Esophagus muscularis mucosa (tissue), 4 donors: Measurements from ENCODE around the gene PRKCE.

ENCODE experiments used
- EP300 ChIP-seq: sonication (generic); formaldehyde crosslinking; IDR thresholded peaks from one replicate; pipeline ENCODE4 v1.6.1; 2017; ENCODE audit warnings: antibody characterized with exemption
- POLR2A ChIP-seq: fragments of 450-650 bp; IDR thresholded peaks from one replicate; pipeline ENCODE4 v1.6.1; 2017; ENCODE audit warnings: antibody characterized with exemption, moderate library complexity, mild to moderate bottlenecking, low read depth
- POLR2AphosphoS5 ChIP-seq, 2 donors: sonication (generic); formaldehyde crosslinking; IDR thresholded peaks; one replicate each; pipeline ENCODE4 v1.6.1; 2017; ENCODE audit warnings: antibody characterized with exemption in 2 of 2
- TF ChIP-seq, protein P1 (sequence below), 3 experiments: fragments of 200-600 bp in 2 of 3; fragments of 450-650 bp in 1 of 3; sonication (generic) in 2 of 3; IDR thresholded peaks; one replicate each; pipeline ENCODE4 v1.5.1; 2017 to 2019; ENCODE audit warnings: antibody characterized with exemption in 3 of 3, mild to moderate bottlenecking in 2 of 3, moderate library complexity in 1 of 3

DNA sequence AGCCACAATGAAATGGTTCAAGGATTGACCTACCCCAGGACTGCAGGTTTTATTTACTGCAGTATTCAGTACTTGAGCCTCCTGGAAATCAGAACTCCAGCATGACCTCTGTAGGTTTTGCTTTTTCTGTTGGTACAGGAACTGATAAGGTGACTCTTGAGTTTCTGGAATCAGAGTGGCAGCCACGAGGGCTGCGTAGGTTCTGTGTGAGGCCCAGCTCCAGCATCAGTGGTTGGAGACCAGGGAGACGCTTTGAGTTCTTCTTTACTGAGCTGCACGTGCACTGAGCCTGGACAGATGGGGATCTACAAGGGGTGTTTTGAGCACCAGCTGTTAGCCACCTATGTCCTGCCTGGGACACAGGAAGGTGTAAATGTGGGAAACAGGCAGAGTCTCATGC, 423.0 kb downstream of the PRKCE start:
- TF ChIP-seq EP300 (no peak), POLR2A (no peak), POLR2AphosphoS5 (IDR thresholded peaks at IDR 0.05) (no peak)
- TF ChIP-seq, protein P1, sequence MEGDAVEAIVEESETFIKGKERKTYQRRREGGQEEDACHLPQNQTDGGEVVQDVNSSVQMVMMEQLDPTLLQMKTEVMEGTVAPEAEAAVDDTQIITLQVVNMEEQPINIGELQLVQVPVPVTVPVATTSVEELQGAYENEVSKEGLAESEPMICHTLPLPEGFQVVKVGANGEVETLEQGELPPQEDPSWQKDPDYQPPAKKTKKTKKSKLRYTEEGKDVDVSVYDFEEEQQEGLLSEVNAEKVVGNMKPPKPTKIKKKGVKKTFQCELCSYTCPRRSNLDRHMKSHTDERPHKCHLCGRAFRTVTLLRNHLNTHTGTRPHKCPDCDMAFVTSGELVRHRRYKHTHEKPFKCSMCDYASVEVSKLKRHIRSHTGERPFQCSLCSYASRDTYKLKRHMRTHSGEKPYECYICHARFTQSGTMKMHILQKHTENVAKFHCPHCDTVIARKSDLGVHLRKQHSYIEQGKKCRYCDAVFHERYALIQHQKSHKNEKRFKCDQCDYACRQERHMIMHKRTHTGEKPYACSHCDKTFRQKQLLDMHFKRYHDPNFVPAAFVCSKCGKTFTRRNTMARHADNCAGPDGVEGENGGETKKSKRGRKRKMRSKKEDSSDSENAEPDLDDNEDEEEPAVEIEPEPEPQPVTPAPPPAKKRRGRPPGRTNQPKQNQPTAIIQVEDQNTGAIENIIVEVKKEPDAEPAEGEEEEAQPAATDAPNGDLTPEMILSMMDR (IDR thresholded peaks at IDR 0.05): no peak
